SKM-1 treated with dmso at 0.1 percent for 144 hours (cell line): ENCODE data around the gene CCDC172.

ENCODE experiments used
- DNase-seq: peaks from one replicate; lab custom pipeline; 2025; ENCODE audit not compliant: unreplicated experiment; lab: John Stamatoyannopoulos, UW

Gene CCDC172, protein sequence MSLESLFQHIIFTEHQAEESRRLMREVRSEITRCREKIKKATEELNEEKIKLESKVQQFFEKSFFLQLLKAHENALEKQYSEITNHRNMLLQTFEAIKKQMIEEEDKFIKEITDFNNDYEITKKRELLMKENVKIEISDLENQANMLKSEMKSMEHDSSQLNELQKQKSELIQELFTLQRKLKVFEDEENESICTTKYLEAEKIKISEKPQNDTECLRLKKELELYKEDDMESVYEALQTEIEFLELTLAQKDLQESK

DNA sequence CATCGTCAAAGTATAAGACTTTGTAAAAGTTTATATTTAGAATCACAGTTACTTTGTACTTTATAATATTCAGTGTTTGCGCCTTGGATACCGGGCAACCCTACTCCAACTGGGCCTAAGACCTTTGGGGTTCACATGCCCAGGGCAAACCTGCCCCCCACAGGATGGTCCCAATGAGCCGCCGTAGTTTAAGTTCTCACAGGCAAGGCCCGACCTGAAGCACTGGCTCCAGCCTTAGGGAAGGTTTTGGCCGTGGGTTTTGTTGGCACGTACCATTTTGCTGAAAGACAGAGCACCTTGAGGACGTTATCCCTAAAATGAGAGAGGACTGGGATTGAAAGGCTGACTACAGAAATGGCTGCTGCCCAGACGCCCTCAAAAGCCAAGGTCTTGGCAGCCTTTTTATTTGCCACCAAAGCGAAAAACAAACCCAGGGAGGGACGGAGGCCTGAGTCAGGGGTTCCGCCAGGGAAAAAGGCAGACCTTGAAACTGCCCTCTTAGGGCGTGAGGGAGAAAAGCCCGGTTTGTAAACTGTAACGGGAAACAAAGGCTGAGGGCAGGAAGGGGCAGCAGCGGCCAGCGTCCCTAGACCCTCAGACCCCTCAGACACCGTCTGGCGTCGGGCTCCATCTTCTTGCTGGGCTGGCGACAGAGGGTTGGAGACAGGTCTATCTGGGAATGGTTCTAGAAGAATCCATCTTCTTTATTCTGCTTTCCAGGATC is at the start of gene CCDC172:
TSS of gene CCDC172 (plus strand) at position 222 of the 724 bp plus-strand sequence. CDS start 564 bp downstream, outside the sequence.
- no peak for DNase-seq

- no peak for DNase-seq
Measured at GRCh38 chr10:116276981-116277380, 47.3 kb upstream of the CCDC172 start.

- no peak for DNase-seq
Measured at GRCh38 chr10:116278846-116279245, 45.4 kb upstream of the CCDC172 start.

DNA sequence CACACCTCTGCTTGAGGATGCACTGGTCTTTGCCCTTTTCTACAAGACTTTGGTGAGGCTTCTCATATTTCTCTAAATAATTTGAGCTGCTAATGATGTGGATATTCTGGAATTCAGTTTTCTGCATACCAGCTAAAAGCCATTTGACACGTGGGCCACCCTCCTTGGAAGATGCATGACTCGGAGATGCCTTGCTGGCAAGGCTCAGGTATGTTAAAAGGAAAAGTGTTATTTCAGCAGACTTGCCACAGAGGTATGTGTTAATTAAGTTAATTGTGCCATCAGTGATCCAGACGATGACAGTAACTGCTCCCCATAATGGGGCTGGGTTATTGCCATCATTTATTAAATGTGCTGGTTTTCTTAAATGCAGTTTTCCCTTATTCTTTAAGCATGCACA is 42.5 kb upstream of the CCDC172 start:
- DNase-seq: no peak

- DNase-seq: no peak
Measured at GRCh38 chr10:116286626-116287200, 37.5 kb upstream of the CCDC172 start.

GRCh38 chr10:116287906-116288501 is 36.2 kb upstream of the CCDC172 start:
- peak; percentile 43 for DNase-seq

GRCh38 chr10:116289652-116290051 is 34.6 kb upstream of the CCDC172 start:
- no peak for DNase-seq

DNA sequence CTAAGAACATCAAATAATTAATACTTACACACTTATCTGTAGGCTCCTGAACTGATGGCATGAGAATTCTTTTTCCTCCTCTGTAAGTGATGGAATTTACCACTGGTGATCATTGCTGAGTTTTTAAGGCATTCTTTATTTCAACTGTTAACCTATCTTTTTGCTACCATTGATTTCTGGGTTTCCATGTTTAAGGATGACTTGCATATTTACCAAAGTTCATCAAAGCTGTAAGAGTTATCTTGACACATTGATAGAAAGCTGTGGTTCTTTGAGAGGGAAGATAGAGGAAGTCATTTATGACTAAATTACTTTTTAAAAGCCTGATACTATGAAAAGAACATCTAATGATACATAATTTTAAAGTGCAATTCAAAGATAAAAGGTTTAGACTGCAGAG is 31.8 kb upstream of the CCDC172 start:
- DNase-seq: no peak

DNA sequence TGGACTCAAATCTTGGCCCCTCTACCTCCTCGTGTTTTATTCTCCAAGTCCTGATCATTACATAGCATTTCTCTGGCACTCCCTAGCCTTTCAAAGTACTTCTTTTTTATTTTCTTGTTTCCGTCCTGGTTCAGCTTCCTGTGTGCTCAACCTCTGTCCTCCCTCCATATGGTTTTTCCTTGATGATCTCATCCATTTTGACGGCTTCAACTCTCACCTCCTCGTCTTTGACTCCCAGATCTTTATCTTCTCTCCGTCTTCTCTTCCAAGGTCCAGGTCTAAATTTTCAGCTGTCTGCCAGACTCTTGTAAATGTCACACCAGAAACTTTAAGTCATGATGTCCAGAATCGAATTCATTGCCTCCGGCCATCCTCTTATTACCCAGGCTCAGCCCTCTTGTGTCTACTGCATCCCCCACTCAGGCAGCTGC is 27.9 kb upstream of the CCDC172 start:
- DNase-seq: no peak

DNA sequence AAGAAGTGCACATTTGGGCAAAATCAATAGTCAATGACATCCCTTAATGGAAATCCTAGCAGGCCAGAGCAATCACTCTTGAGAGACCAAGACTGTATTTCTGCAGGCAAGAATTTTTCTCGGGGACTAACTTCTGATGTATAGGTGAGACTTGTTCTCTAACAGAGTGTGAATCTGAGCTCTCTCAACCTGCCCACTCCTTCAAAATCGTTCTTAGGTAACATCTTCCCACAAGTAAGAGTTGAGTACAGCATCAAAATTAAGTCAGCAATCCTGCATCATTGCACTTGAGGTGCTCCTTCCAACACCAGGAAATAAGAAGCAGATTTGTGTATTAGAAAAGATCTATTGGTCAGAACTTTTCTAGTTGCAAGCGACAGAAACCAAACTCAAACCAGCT is 25.7 kb upstream of the CCDC172 start:
- DNase-seq: no peak

GRCh38 chr10:116300542-116300941 is 23.7 kb upstream of the CCDC172 start:
- DNase-seq: no peak

GRCh38 chr10:116304923-116305322 is 19.3 kb upstream of the CCDC172 start:
- DNase-seq: no peak

- DNase-seq: no peak
Measured at GRCh38 chr10:116306847-116307246, 17.4 kb upstream of the CCDC172 start.

GRCh38 chr10:116307455-116307854 is 16.8 kb upstream of the CCDC172 start:
- DNase-seq: no peak

DNA sequence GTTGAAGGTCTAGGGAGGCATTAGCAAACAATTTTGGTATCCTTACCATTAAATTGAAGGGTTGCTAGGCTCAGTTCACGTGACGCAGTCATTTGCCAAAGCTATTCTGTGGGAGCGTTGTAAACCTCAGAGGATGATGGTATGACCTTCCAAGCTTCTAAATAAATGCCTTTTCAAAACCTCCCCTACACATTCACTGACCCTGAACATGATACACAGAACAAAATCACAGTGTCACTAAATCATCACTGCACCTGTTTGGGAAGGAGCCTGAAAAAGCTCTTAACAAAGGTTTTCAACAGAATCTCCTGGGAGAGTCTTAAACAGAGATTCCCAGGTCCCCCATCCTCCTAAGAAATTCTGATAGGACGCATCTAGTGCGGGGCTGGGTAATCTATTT is 13.2 kb upstream of the CCDC172 start:
- no peak for DNase-seq

- no peak for DNase-seq
Measured at GRCh38 chr10:116311706-116312490, 12.3 kb upstream of the CCDC172 start.

DNA sequence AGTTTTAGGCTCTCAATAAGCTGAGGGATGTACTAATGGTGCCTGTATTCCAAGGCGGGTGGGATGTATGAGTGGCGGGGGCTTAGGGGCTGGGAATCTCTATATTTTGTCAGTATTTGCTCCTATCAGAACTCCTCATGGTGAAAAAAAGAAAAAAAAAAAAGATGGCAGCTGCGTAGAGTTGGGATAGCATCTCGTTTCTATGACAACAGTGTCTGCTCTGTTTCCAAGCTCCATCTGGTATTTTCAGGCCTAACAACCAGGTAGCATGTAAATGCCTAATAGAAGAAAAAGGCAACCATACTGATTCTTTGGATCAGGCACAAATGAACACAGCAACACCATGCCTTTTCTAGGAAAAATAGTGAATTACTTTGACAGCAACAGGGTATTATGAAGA is 11.7 kb upstream of the CCDC172 start:
- no peak for DNase-seq

DNA sequence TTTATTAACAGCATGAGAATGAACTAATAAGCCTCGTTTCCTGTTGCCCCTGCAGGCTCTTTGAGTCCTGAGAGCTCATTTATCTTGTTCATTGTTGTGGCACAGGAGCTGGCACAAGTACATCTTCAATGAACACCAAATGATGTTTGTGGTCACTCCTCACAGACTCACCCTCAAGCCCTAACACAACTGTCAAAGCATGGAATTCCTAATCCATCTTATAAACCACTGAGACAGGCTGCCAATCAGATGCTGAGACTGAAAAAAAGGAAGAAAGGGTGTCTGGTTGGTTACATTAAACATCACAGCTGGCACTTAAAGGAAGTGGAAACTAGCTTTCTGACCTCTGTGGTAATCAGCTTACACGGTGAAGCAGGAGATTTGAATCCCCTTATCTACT is 7.7 kb upstream of the CCDC172 start:
- peak; percentile 59 for DNase-seq

DNA sequence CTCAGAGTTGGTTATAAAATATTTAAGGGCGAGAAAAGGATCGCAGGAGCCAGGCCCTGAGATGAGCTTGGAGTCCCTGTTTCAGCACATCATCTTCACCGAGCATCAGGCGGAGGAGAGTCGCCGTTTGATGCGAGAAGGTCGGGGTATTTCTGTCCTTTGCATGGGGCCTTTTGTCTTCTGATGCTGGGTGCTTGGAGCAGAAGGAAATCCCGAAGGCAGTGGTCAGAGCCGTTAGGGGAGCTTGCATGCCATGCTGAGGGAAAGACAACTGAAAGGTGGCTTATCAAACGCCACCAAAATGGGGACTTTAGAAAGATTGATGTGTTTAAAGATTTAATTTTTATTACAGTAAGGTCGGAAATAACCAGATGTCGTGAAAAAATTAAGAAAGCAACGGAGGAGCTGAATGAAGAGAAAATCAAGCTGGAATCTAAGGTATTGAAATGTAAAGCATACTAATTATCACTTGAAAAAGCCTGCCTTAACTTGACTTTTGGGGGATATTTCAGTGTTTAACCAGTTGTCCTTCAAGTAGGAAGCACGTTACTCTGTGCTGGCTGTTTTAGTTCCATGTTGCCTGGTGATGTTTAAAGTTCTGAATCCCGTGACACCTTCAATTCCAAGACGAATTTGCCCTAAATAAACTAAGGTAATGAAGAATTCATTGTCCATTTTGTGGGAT is 845 bp downstream of the CCDC172 start:
- no peak for DNase-seq

DNA sequence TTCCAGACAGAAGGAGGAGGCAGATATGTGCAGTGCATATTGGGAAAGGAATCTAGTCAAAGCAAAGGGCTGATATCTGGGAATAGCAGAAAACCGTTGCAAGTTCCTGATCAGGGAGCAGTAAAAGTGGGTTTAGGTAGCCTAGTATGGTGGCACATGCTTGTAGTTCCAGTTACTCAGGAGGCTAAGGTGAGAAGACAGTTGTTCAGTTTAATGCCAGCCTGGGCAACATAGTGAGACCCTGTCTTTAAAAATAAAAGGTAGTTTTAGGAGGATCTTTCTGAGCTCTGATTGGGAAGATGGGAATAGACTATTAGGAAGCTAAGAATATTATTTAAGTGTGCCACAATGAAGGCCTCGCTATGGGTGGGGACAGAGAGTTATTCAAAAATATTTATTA is 1.7 kb downstream of the CCDC172 start:
- no peak for DNase-seq

DNA sequence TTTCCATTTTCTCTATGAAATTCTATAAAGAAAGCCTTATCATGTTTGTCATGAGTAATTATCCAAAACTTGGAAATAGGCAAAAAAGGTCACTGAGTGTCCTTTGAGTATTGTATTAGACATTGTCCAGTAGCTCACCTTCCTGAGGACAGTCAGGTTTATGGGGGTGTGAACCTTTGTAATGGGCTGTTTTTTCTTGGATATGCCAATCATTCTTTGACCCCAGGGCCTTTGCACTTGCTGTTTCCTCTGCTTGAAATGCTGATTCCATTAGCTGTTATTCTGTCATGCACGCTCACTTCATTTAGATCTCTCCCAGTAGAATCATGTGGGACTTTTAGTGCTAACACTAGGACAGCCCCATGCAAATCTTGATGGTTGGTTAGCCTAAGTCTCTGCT is 4.9 kb downstream of the CCDC172 start:
- DNase-seq: no peak
